CD14-positive monocyte (primary cell): ENCODE data around the gene ICAM5. TPM values are rescaled to one million over a fixed set of nuclear protein-coding genes. Genes with fewer than 3 reads are reported as not detected.
A peak's percentile ranks its signal among the peaks of the same experiment; 100 is the strongest.

Source experiments
- DNase-seq, 3 donors: peaks; one replicate each; pipeline ENCODE4 v3.0.0-alpha.2; 2011 to 2022
- H2AFZ ChIP-seq: 2 replicates; pipeline ENCODE4 v1.6.0; 2012; ENCODE audit warnings: mild to moderate bottlenecking, low read depth, low read length, inconsistent platforms; ENCODE audit not compliant: insufficient read depth, poor library complexity, severe bottlenecking
- H3K27ac ChIP-seq, 2 donors: 1 replicate in 1 of 2; 2 replicates in 1 of 2; pipeline ENCODE4 v1.5.1; 2012 to 2013; ENCODE audit warnings: low read length in 2 of 2, control low read depth in 1 of 2, inconsistent platforms in 1 of 2, low read depth in 1 of 2, mild to moderate bottlenecking in 1 of 2
- H3K27me3 ChIP-seq, 2 donors: one replicate each; pipeline versions ENCODE4 v1.6.0 to v1.6.1; 2011 to 2013; ENCODE audit warnings: low read length in 2 of 2; ENCODE audit not compliant: control insufficient read depth in 2 of 2, insufficient read depth in 2 of 2
- H3K36me3 ChIP-seq, 2 donors: replicated peaks in 1 of 2; 1 replicate in 1 of 2; 2 replicates in 1 of 2; pipeline versions ENCODE4 v1.5.1 to v1.6.1; 2012 to 2013; ENCODE audit warnings: low read length in 2 of 2, control low read depth in 1 of 2, inconsistent platforms in 1 of 2, mild to moderate bottlenecking in 1 of 2; ENCODE audit not compliant: insufficient read depth in 2 of 2, control insufficient read depth in 1 of 2
- H3K4me1 ChIP-seq, 2 donors: 1 replicate in 1 of 2; 2 replicates in 1 of 2; pipeline versions ENCODE4 v1.5.1 to v1.6.1; 2012 to 2013; ENCODE audit warnings: low read length in 2 of 2, control low read depth in 1 of 2, inconsistent platforms in 1 of 2, mild to moderate bottlenecking in 1 of 2, moderate library complexity in 1 of 2; ENCODE audit not compliant: insufficient read depth in 2 of 2, control insufficient read depth in 1 of 2
- H3K4me2 ChIP-seq: replicated peaks from 2 replicates; pipeline ENCODE3; 2012; ENCODE audit warnings: low read length, moderate library complexity, mild to moderate bottlenecking; ENCODE audit not compliant: poor library complexity, severe bottlenecking; ENCODE audit errors: extremely low read depth
- H3K4me3 ChIP-seq, 3 experiments: fragments of 200-600 bp in 1 of 3; sonication (generic) in 1 of 3; replicated peaks in 1 of 3; 1 replicate in 2 of 3; 2 replicates in 1 of 3; pipeline ENCODE4 v1.5.1; 2011 to 2013; ENCODE audit warnings: low read length in 3 of 3, mild to moderate bottlenecking in 3 of 3, control low read depth in 2 of 3, low read depth in 2 of 3, inconsistent platforms in 1 of 3, moderate library complexity in 1 of 3
- H3K79me2 ChIP-seq: 2 replicates; pipeline ENCODE4 v1.6.0; 2012; ENCODE audit warnings: mild to moderate bottlenecking, control low read depth, inconsistent platforms, low read length, moderate library complexity; ENCODE audit not compliant: insufficient read depth
- H3K9ac ChIP-seq: 2 replicates; pipeline ENCODE4 v1.6.0; 2017; ENCODE audit warnings: low read length, mild to moderate bottlenecking; ENCODE audit not compliant: insufficient read depth, poor library complexity, severe bottlenecking
- H3K9me3 ChIP-seq, 2 donors: replicated peaks in 1 of 2; 1 replicate in 1 of 2; 2 replicates in 1 of 2; pipeline versions ENCODE4 v1.5.1 to v1.6.1; 2012 to 2013; ENCODE audit warnings: low read length in 2 of 2, control low read depth in 1 of 2; ENCODE audit not compliant: control insufficient read depth in 1 of 2, insufficient read depth in 1 of 2
- H4K20me1 ChIP-seq: 2 replicates; pipeline ENCODE4 v1.6.0; 2012; ENCODE audit warnings: mild to moderate bottlenecking, low read length, control low read depth, moderate library complexity; ENCODE audit not compliant: insufficient read depth
- H3K27ac Mint-ChIP-seq, 7 donors: one replicate each; pipeline ENCODE4 v1.8.0; 2020; ENCODE audit warnings: mild to moderate bottlenecking in 7 of 7, mixed read lengths in 7 of 7, moderate library complexity in 6 of 7, inconsistent platforms in 2 of 7
- H3K27me3 Mint-ChIP-seq, 3 donors: one replicate each; pipeline ENCODE4 v1.8.0; 2021 to 2022; ENCODE audit warnings: low read depth in 3 of 3, mild to moderate bottlenecking in 3 of 3, mixed read lengths in 3 of 3, moderate library complexity in 3 of 3, inconsistent platforms in 1 of 3
- H3K36me3 Mint-ChIP-seq, 2 donors: one replicate each; pipeline ENCODE4 v1.8.0; 2020; ENCODE audit warnings: mixed read lengths in 2 of 2, inconsistent platforms in 1 of 2, mild to moderate bottlenecking in 1 of 2
- H3K4me1 Mint-ChIP-seq: one replicate; pipeline ENCODE4 v1.8.0; 2020; ENCODE audit warnings: mild to moderate bottlenecking, mixed read lengths
- H3K4me3 Mint-ChIP-seq, 2 donors: one replicate each; pipeline ENCODE4 v1.8.0; 2020; ENCODE audit warnings: mild to moderate bottlenecking in 2 of 2, mixed read lengths in 2 of 2, moderate library complexity in 1 of 2
- H3K9me3 Mint-ChIP-seq, 7 donors: one replicate each; pipeline ENCODE4 v1.8.0; 2020 to 2022; ENCODE audit warnings: mixed read lengths in 7 of 7, mild to moderate bottlenecking in 6 of 7, moderate library complexity in 6 of 7, inconsistent platforms in 2 of 7
- CTCF ChIP-seq: fragments of 200-600 bp; IDR thresholded peaks from one replicate; pipeline ENCODE4 v1.8.0; 2022; ENCODE audit warnings: antibody characterized with exemption, mild to moderate bottlenecking
- WGBS: methylation state at CpG from one replicate; pipeline ENCODE4 v1.1.5; 2013; ENCODE audit warnings: missing lambda C conversion rate; ENCODE audit not compliant: insufficient coverage; 5-methylcytosine and 5-hydroxymethylcytosine counted together
- intact Hi-C, 2 donors: fragments of 100-400 bp; cut with micrococcal nuclease; formaldehyde crosslinking; loops; one replicate each; pipeline versions ENCODE4 v1.15.0 to v1.15.1; 2023
- polyA plus RNA-seq, 3 donors: library from polyadenylated mRNA; depleted of rRNA in 1 of 3; unstranded in 2 of 3; stranded (reverse) in 1 of 3; fragments of 300-500 nt in 2 of 3; fragments of >200 nt in 1 of 3; fragmentation: Illumina TruSeq in 2 of 3; gene quantifications; 1 replicate in 2 of 3; 2 replicates in 1 of 3; pipeline ENCODE4 v1.2.3, GENCODE V29; 2012 to 2021

Gene ICAM5
- polyA plus RNA-seq, 3 donors: 0.21 to 2.1 TPM; not detected in 1

- Mint-ChIP-seq H3K9me3 (peaks cover 0 to 2% (median 0%) of the 10 kb centered on the region in 7 donors), H3K27ac (peak overlapping the region in 2 of 7 donors; percentile 27 to 57), H3K27me3 (no peaks in the 10 kb centered on the region), H3K4me3 (no peak overlapping the region), H3K4me1 (peaks cover 13% of the 10 kb centered on the region), H3K36me3 (peaks cover 45 to 61% of the 10 kb centered on the region in 2 donors)
- Histone ChIP-seq H3K4me2 (no peak overlapping the region), H3K9me3 (no peaks in the 10 kb centered on the region), H3K4me1 (peaks cover 13 to 23% of the 10 kb centered on the region in 2 donors), H2AFZ (no peak overlapping the region), H3K36me3 (peaks cover 49 to 55% of the 10 kb centered on the region in 2 donors), H3K79me2 (peaks cover 20% of the 10 kb centered on the region), H3K4me3 (no peak overlapping the region), H3K27me3 (no peaks in the 10 kb centered on the region), H3K27ac (no peak overlapping the region), H3K9ac (no peak overlapping the region), H4K20me1 (peaks cover 14% of the 10 kb centered on the region)
- no peak for DNase-seq
- no peak for TF ChIP-seq CTCF
- 100% methylated on average over 2 of the region's 2 CpGs for WGBS
- intact Hi-C loops: no loop called here
Observed at GRCh38 chr19:10255358-10255757, 34.4 kb upstream of the ICAM5 start.

GRCh38 chr19:10256551-10256950 lies 33.2 kb upstream of the ICAM5 start:
- TF ChIP-seq CTCF: no peak
- peaks cover 14% of the 10 kb centered on the region for H4K20me1 ChIP-seq
- WGBS: 90% methylated on average over 6 of the region's 18 CpGs
- H3K79me2 ChIP-seq: peaks cover 20% of the 10 kb centered on the region
- no peak overlapping the region for H3K9ac ChIP-seq
- Mint-ChIP-seq H3K4me1 (peaks cover 13% of the 10 kb centered on the region), H3K27me3 (no peaks in the 10 kb centered on the region), H3K4me3 (no peak overlapping the region), H3K9me3 (peaks cover 0 to 2% (median 0%) of the 10 kb centered on the region in 7 donors), H3K27ac (peak overlapping the region in 2 of 7 donors; percentile 11 to 37), H3K36me3 (peaks cover 45 to 61% of the 10 kb centered on the region in 2 donors)
- peaks cover 49 to 55% of the 10 kb centered on the region in 2 donors for H3K36me3 ChIP-seq
- no peak overlapping the region for H3K4me2 ChIP-seq
- no peak overlapping the region for H3K27ac ChIP-seq
- no peaks in the 10 kb centered on the region for H3K9me3 ChIP-seq
- no peaks in the 10 kb centered on the region for H3K27me3 ChIP-seq
- no peak for DNase-seq
- peaks cover 9 to 12% of the 10 kb centered on the region in 2 donors for H3K4me1 ChIP-seq
- H3K4me3 ChIP-seq: no peak overlapping the region
- intact Hi-C loops: no loop called here
- no peak overlapping the region for H2AFZ ChIP-seq
